GM12878 (cell line): ENCODE data around the gene GPC3.

ENCODE experiments used
- BRCA1 ChIP-seq: IDR thresholded peaks from 2 replicates; pipeline ENCODE4 v1.6.1; 2011; ENCODE audit warnings: low read depth, low read length, improper control_type of control experiment
- CTCF ChIP-seq, 3 experiments: IDR thresholded peaks in 2 of 3; conservative IDR thresholded peaks in 1 of 3; 2 replicates each; pipeline ENCODE4 v1.5.1; 2011; ENCODE audit warnings: low read depth in 3 of 3, low read length in 3 of 3, mild to moderate bottlenecking in 3 of 3, control low read depth in 2 of 3, moderate library complexity in 2 of 3, inconsistent platforms in 1 of 3, mixed read lengths in 1 of 3; ENCODE audit not compliant: control insufficient read depth in 2 of 3, insufficient read depth in 1 of 3; ENCODE audit errors: extremely low read depth in 1 of 3
- CUX1 ChIP-seq: IDR thresholded peaks from 2 replicates; pipeline ENCODE4 v1.6.1; 2012; ENCODE audit warnings: improper control_type of control experiment, low read depth, low read length; ENCODE audit not compliant: insufficient replicate concordance
- MXI1 ChIP-seq: fragments of 150-350 bp; IDR thresholded peaks from 2 replicates; pipeline ENCODE4 v1.6.1; 2011; ENCODE audit warnings: low read depth, mild to moderate bottlenecking, inconsistent platforms, low read length, improper control_type of control experiment
- NR2C1 ChIP-seq: fragments of 450-650 bp; IDR thresholded peaks from 2 replicates; pipeline ENCODE4 v1.6.1; 2017; ENCODE audit warnings: antibody characterized with exemption, mild to moderate bottlenecking, moderate library complexity
- SIN3A ChIP-seq: IDR thresholded peaks from 2 replicates; pipeline ENCODE4 v1.6.1; 2012; ENCODE audit warnings: low read depth, low read length, improper control_type of control experiment
- YY1 ChIP-seq: IDR thresholded peaks from 2 replicates; pipeline ENCODE4 v1.6.1; 2011; ENCODE audit warnings: low read depth, mild to moderate bottlenecking, low read length
- ZNF207 ChIP-seq: fragments of 450-650 bp; IDR thresholded peaks from 2 replicates; pipeline ENCODE4 v1.6.1; 2014; ENCODE audit warnings: antibody characterized with exemption, mild to moderate bottlenecking, borderline replicate concordance

- TF ChIP-seq NR2C1, result no peak
- no peak for TF ChIP-seq BRCA1
- TF ChIP-seq ZNF207, result no peak
- no peak for TF ChIP-seq YY1
- TF ChIP-seq SIN3A, result no peak
- no peak for TF ChIP-seq CTCF (IDR thresholded peaks at IDR 0.05 in 2 of 3, conservative IDR thresholded peaks at IDR 0.05 in 1 of 3; ENCODE audit: control insufficient read depth in 2 of 3, extremely low read depth in 1 of 3, insufficient read depth in 1 of 3, low read depth in 3 of 3, low read length in 3 of 3)
- no peak for TF ChIP-seq MXI1
- TF ChIP-seq CUX1, result no peak
These were observed 376.2 kb downstream of the GPC3 start for GRCh38 chrX:133609166-133609565.
